Trophoblast cell (in vitro differentiated cells and primary cell): ENCODE measurements around the gene SCFD2.
A peak's percentile ranks its signal among the peaks of the same experiment; 100 is the strongest.

Experiments
- DNase-seq, 2 donors: peaks; one replicate each; pipeline ENCODE4 v3.0.0-alpha.2; 2016
- H2AFZ ChIP-seq: 2 replicates; pipeline ENCODE4 v1.6.1; 2013; ENCODE audit warnings: low read length, moderate library complexity, mild to moderate bottlenecking; ENCODE audit not compliant: insufficient read depth, poor library complexity
- H2AK5ac ChIP-seq: 2 replicates; pipeline ENCODE4 v1.6.1; 2013; ENCODE audit warnings: mild to moderate bottlenecking, low read length
- H2BK120ac ChIP-seq: 2 replicates; pipeline ENCODE4 v1.6.1; 2013; ENCODE audit warnings: low read length, mild to moderate bottlenecking, moderate library complexity; ENCODE audit not compliant: insufficient read depth, poor library complexity
- H2BK12ac ChIP-seq: 2 replicates; pipeline ENCODE4 v1.6.1; 2013; ENCODE audit warnings: mild to moderate bottlenecking, low read length, moderate library complexity
- H2BK5ac ChIP-seq: 2 replicates; pipeline ENCODE4 v1.6.1; 2013; ENCODE audit warnings: low read length, low read depth, moderate library complexity, mild to moderate bottlenecking; ENCODE audit not compliant: poor library complexity
- H3K14ac ChIP-seq: 2 replicates; pipeline ENCODE4 v1.6.1; 2013; ENCODE audit warnings: mild to moderate bottlenecking, low read length
- H3K18ac ChIP-seq: 2 replicates; pipeline ENCODE4 v1.6.1; 2013; ENCODE audit warnings: mild to moderate bottlenecking, low read length
- H3K23ac ChIP-seq: 2 replicates; pipeline ENCODE4 v1.6.1; 2013; ENCODE audit warnings: low read length
- H3K27ac ChIP-seq: 2 replicates; pipeline ENCODE4 v1.5.1; 2013; ENCODE audit warnings: low read depth, mild to moderate bottlenecking, inconsistent platforms, low read length, moderate library complexity
- H3K27me3 ChIP-seq: 2 replicates; pipeline ENCODE4 v1.6.1; 2013; ENCODE audit warnings: inconsistent platforms, mild to moderate bottlenecking, low read length, moderate library complexity; ENCODE audit not compliant: insufficient read depth
- H3K36me3 ChIP-seq, 2 experiments: 1 replicate in 1 of 2; 2 replicates in 1 of 2; pipeline ENCODE4 v1.6.1; 2013; ENCODE audit warnings: low read length in 2 of 2, mild to moderate bottlenecking in 2 of 2, moderate library complexity in 1 of 2; ENCODE audit not compliant: insufficient read depth in 2 of 2, control insufficient read depth in 1 of 2
- H3K4ac ChIP-seq: 2 replicates; pipeline ENCODE4 v1.6.1; 2013; ENCODE audit warnings: low read depth, mild to moderate bottlenecking, low read length, moderate library complexity
- H3K4me1 ChIP-seq, 2 experiments: 1 replicate in 1 of 2; 2 replicates in 1 of 2; pipeline ENCODE4 v1.6.1; 2013; ENCODE audit warnings: low read length in 2 of 2, mild to moderate bottlenecking in 2 of 2, moderate library complexity in 1 of 2; ENCODE audit not compliant: insufficient read depth in 2 of 2, control insufficient read depth in 1 of 2
- H3K4me2 ChIP-seq: 2 replicates; pipeline ENCODE4 v1.6.1; 2013; ENCODE audit warnings: inconsistent platforms, mild to moderate bottlenecking, low read length, moderate library complexity
- H3K4me3 ChIP-seq: 2 replicates; pipeline ENCODE4 v1.5.1; 2013; ENCODE audit warnings: mild to moderate bottlenecking, low read depth, low read length, inconsistent platforms
- H3K79me1 ChIP-seq: one replicate; pipeline ENCODE4 v1.6.1; 2013; ENCODE audit warnings: low read length
- H3K79me2 ChIP-seq: 2 replicates; pipeline ENCODE4 v1.6.1; 2013; ENCODE audit warnings: low read length, mild to moderate bottlenecking; ENCODE audit not compliant: control insufficient read depth, insufficient read depth, poor library complexity
- H3K9ac ChIP-seq: 2 replicates; pipeline ENCODE4 v1.6.1; 2013; ENCODE audit warnings: mild to moderate bottlenecking, low read length
- H3K9me3 ChIP-seq: 2 replicates; pipeline ENCODE4 v1.6.1; 2013; ENCODE audit warnings: low read depth, mild to moderate bottlenecking, control low read depth, inconsistent platforms, low read length; ENCODE audit not compliant: insufficient read depth
- H4K12ac ChIP-seq: 2 replicates; pipeline ENCODE4 v1.6.1; 2013; ENCODE audit warnings: low read depth, mild to moderate bottlenecking, low read length, moderate library complexity
- H4K8ac ChIP-seq: 2 replicates; pipeline ENCODE4 v1.6.1; 2013; ENCODE audit warnings: low read depth, mild to moderate bottlenecking, low read length, moderate library complexity
- H4K91ac ChIP-seq: one replicate; pipeline ENCODE4 v1.6.1; 2013; ENCODE audit warnings: low read depth, mild to moderate bottlenecking, low read length, moderate library complexity
- WGBS: extraction: QIAGEN DNeasy Blood & Tissue Kit; methylation state at CpG from one replicate; pipeline ENCODE4 v1.1.7; 2013; ENCODE audit warnings: missing lambda C conversion rate; ENCODE audit not compliant: insufficient read length, insufficient coverage; ENCODE audit errors: extremely low coverage; 5-methylcytosine and 5-hydroxymethylcytosine counted together

The SCFD2 gene

GRCh38 chr4:52912608-52913007, 453.3 kb downstream of the SCFD2 start:
- no peak overlapping the region for H3K4ac ChIP-seq
- no peak overlapping the region for H4K8ac ChIP-seq
- H3K9ac ChIP-seq: no peak overlapping the region
- H2BK5ac ChIP-seq: no peak overlapping the region
- H3K27ac ChIP-seq: no peak overlapping the region
- WGBS: no CpG with 5 or more reads among the region's 2 CpGs
- H2BK12ac ChIP-seq: no peak overlapping the region
- no peak overlapping the region for H3K18ac ChIP-seq
- no peak overlapping the region for H2AFZ ChIP-seq
- H2BK120ac ChIP-seq: no peak overlapping the region
- H3K9me3 ChIP-seq: no peaks in the 10 kb centered on the region
- H3K14ac ChIP-seq: no peak overlapping the region
- H4K12ac ChIP-seq: no peak overlapping the region
- H3K79me1 ChIP-seq: peaks cover 3% of the 10 kb centered on the region
- no peaks in the 10 kb centered on the region for H3K27me3 ChIP-seq
- H3K4me2 ChIP-seq: no peak overlapping the region
- no peak overlapping the region for H2AK5ac ChIP-seq
- H4K91ac ChIP-seq: no peak overlapping the region
- no peak overlapping the region for H3K23ac ChIP-seq
- peak in 1 of 2 donors; percentile 43 for DNase-seq
- peaks cover 3 to 15% of the 10 kb centered on the region in 2 experiments for H3K4me1 ChIP-seq
- H3K4me3 ChIP-seq: no peak overlapping the region
- no peaks in the 10 kb centered on the region for H3K79me2 ChIP-seq
- H3K36me3 ChIP-seq: no peaks in the 10 kb centered on the region

GRCh38 chr4:52911684-52912294, 454.1 kb downstream of the SCFD2 start:
- H2AFZ ChIP-seq: no peak overlapping the region
- DNase-seq: peak; percentile 83 to 96
- no peaks in the 10 kb centered on the region for H3K79me2 ChIP-seq
- no peak overlapping the region for H2AK5ac ChIP-seq
- no peak overlapping the region for H3K4me3 ChIP-seq
- no peak overlapping the region for H3K4ac ChIP-seq
- H4K91ac ChIP-seq: no peak overlapping the region
- H4K8ac ChIP-seq: no peak overlapping the region
- no peak overlapping the region for H3K18ac ChIP-seq
- H2BK120ac ChIP-seq: no peak overlapping the region
- no peak overlapping the region for H2BK5ac ChIP-seq
- no peaks in the 10 kb centered on the region for H3K27me3 ChIP-seq
- no peak overlapping the region for H3K27ac ChIP-seq
- H3K4me2 ChIP-seq: no peak overlapping the region
- H2BK12ac ChIP-seq: no peak overlapping the region
- H3K14ac ChIP-seq: no peak overlapping the region
- peaks cover 3 to 15% of the 10 kb centered on the region in 2 experiments for H3K4me1 ChIP-seq
- H3K36me3 ChIP-seq: no peaks in the 10 kb centered on the region
- no peak overlapping the region for H4K12ac ChIP-seq
- WGBS: no CpG with 5 or more reads among the region's 3 CpGs
- H3K9ac ChIP-seq: no peak overlapping the region
- H3K9me3 ChIP-seq: no peaks in the 10 kb centered on the region
- H3K23ac ChIP-seq: no peak overlapping the region
- H3K79me1 ChIP-seq: peaks cover 3% of the 10 kb centered on the region

- Histone ChIP-seq H3K18ac (no peak overlapping the region), H2BK12ac (no peak overlapping the region), H3K14ac (no peak overlapping the region), H3K9me3 (peaks cover 1% of the 10 kb centered on the region), H2BK5ac (no peak overlapping the region), H4K8ac (no peak overlapping the region), H3K27ac (no peak overlapping the region), H3K4me2 (no peak overlapping the region), H3K27me3 (no peaks in the 10 kb centered on the region), H3K79me1 (peaks cover 3% of the 10 kb centered on the region), H2AK5ac (no peak overlapping the region), H3K4ac (no peak overlapping the region), H3K4me3 (no peak overlapping the region), H2AFZ (no peak overlapping the region), H2BK120ac (no peak overlapping the region), H3K36me3 (no peaks in the 10 kb centered on the region), H3K4me1 (peaks cover 3 to 10% of the 10 kb centered on the region in 2 experiments), H3K79me2 (no peaks in the 10 kb centered on the region), H4K91ac (no peak overlapping the region), H3K9ac (no peak overlapping the region), H3K23ac (no peak overlapping the region), H4K12ac (no peak overlapping the region)
- DNase-seq: peak in 1 of 2 donors; percentile 58
These were observed 455.7 kb downstream of the SCFD2 start for GRCh38 chr4:52910115-52910514.

- no peak overlapping the region for H2AK5ac ChIP-seq
These were observed 458.4 kb downstream of the SCFD2 start for GRCh38 chr4:52907510-52907909.

More at GRCh38 chr4:52907510-52907909, 458.4 kb downstream of the SCFD2 start:
- no peak overlapping the region for H3K9ac ChIP-seq
- no peaks in the 10 kb centered on the region for H3K79me2 ChIP-seq
- H3K4me2 ChIP-seq: no peak overlapping the region
- H3K14ac ChIP-seq: no peak overlapping the region
- H2BK5ac ChIP-seq: no peak overlapping the region
- no peaks in the 10 kb centered on the region for H3K27me3 ChIP-seq
- H3K79me1 ChIP-seq: no peaks in the 10 kb centered on the region
- no peak overlapping the region for H2AFZ ChIP-seq
- no peak overlapping the region for H3K18ac ChIP-seq
- no peak overlapping the region for H2BK12ac ChIP-seq
- H4K8ac ChIP-seq: no peak overlapping the region
- no peak overlapping the region for H4K12ac ChIP-seq
- DNase-seq: no peak
- no peak overlapping the region for H3K4me3 ChIP-seq
- no peak overlapping the region for H3K23ac ChIP-seq
- H3K4ac ChIP-seq: no peak overlapping the region
- H3K9me3 ChIP-seq: peaks cover 1% of the 10 kb centered on the region
- H3K27ac ChIP-seq: no peak overlapping the region
- no peak overlapping the region for H2BK120ac ChIP-seq
- no peaks in the 10 kb centered on the region for H3K36me3 ChIP-seq
- no peak overlapping the region for H4K91ac ChIP-seq
- whole genome bisulfite sequencing: no CpG with 5 or more reads among the region's 2 CpGs
- no peaks in the 10 kb centered on the region for H3K4me1 ChIP-seq
